Sigmoid colon (tissue), 4 donors: ENCODE results near the gene DGAT2.

ENCODE experiments used
- EP300 ChIP-seq, 4 donors: sonication (generic); formaldehyde crosslinking; IDR thresholded peaks; one replicate each; pipeline ENCODE4 v1.6.1; 2017; ENCODE audit warnings: antibody characterized with exemption in 4 of 4
- POLR2A ChIP-seq, 2 donors: fragments of 450-650 bp; IDR thresholded peaks; one replicate each; pipeline ENCODE4 v1.6.1; 2016; ENCODE audit warnings: antibody characterized with exemption in 2 of 2, mild to moderate bottlenecking in 2 of 2, moderate library complexity in 2 of 2
- TF ChIP-seq, protein P1 (sequence below), 4 experiments: fragments of 450-650 bp in 3 of 4; fragments of 200-600 bp in 1 of 4; IDR thresholded peaks; one replicate each; pipeline ENCODE4 v1.5.1; 2016 to 2019; ENCODE audit warnings: antibody characterized with exemption in 4 of 4, mild to moderate bottlenecking in 3 of 4, moderate library complexity in 2 of 4

DNA sequence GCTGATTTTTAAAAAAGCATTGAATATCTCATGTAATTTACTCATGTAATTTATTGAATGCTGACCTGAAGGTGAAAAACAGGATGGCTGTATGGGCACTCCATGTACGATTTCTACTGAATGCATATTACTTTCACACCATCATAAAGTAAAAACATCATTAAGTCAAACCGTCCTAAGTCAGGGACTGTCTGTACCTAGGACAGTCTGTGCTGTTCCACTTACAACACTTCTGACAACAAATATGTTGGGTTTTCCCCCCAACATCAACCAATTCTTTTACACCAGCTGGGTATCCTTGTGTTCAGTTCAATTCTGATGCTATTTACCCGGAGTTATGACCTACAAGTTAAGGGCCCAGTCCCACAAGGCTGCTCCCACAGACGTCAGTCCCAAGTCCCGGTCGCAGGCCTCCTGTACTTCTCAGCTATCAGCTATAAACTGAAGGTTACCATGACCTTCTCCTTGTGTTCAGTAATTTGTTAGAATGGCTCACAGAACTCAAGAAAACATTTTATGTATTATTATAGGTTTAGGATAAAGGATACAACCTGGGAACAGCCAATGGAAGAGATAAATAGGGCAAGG, 63.4 kb downstream of the DGAT2 start:
- TF ChIP-seq, protein P1, sequence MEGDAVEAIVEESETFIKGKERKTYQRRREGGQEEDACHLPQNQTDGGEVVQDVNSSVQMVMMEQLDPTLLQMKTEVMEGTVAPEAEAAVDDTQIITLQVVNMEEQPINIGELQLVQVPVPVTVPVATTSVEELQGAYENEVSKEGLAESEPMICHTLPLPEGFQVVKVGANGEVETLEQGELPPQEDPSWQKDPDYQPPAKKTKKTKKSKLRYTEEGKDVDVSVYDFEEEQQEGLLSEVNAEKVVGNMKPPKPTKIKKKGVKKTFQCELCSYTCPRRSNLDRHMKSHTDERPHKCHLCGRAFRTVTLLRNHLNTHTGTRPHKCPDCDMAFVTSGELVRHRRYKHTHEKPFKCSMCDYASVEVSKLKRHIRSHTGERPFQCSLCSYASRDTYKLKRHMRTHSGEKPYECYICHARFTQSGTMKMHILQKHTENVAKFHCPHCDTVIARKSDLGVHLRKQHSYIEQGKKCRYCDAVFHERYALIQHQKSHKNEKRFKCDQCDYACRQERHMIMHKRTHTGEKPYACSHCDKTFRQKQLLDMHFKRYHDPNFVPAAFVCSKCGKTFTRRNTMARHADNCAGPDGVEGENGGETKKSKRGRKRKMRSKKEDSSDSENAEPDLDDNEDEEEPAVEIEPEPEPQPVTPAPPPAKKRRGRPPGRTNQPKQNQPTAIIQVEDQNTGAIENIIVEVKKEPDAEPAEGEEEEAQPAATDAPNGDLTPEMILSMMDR (IDR thresholded peaks at IDR 0.05): no peak
- TF ChIP-seq POLR2A (IDR thresholded peaks at IDR 0.05) (no peak), EP300 (IDR thresholded peaks at IDR 0.05) (peak in 3 of 4 donors; percentile 6 to 86 (median 58))
